Neutrophil (primary cell): ENCODE data around the gene DEDD.
"Not testable (repeated sequence)": the region's sequence is repeated elsewhere in the genome, so short reads cannot be mapped to it uniquely, and the experiment has no call there.

Experiments
- H3K27ac ChIP-seq: fragments of 200-600 bp; sonication (generic); 2 replicates; pipeline ENCODE4 v1.5.1; 2016; ENCODE audit warnings: mild to moderate bottlenecking, moderate library complexity
- H3K27me3 ChIP-seq: fragments of 200-600 bp; sonication (generic); 2 replicates; pipeline ENCODE4 v1.6.0; 2016; ENCODE audit warnings: mild to moderate bottlenecking
- H3K36me3 ChIP-seq: fragments of 200-600 bp; sonication (generic); 2 replicates; pipeline ENCODE4 v1.5.1; 2017
- H3K4me1 ChIP-seq, 2 experiments: fragments of 200-600 bp in 1 of 2; sonication (generic) in 1 of 2; 1 replicate in 1 of 2; 2 replicates in 1 of 2; pipeline versions ENCODE4 v1.5.1 to v1.6.1; 2013 to 2016; ENCODE audit warnings: low read depth in 1 of 2, low read length in 1 of 2, mild to moderate bottlenecking in 1 of 2, moderate library complexity in 1 of 2; ENCODE audit not compliant: control insufficient read depth in 1 of 2, insufficient read depth in 1 of 2
- H3K4me3 ChIP-seq, 2 experiments: fragments of 200-600 bp in 1 of 2; sonication (generic) in 1 of 2; 1 replicate in 1 of 2; 2 replicates in 1 of 2; pipeline ENCODE4 v1.5.1; 2013 to 2016; ENCODE audit warnings: low read depth in 1 of 2, low read length in 1 of 2, mild to moderate bottlenecking in 1 of 2, moderate library complexity in 1 of 2
- H3K9me3 ChIP-seq: fragments of 200-600 bp; sonication (generic); 2 replicates; pipeline ENCODE4 v1.5.1; 2016
- TF ChIP-seq, protein P1 (sequence below): fragments of 200-600 bp; sonication (generic); IDR thresholded peaks from 2 replicates; pipeline ENCODE4 v1.5.1; 2016; ENCODE audit warnings: antibody characterized with exemption

Gene DEDD

DNA sequence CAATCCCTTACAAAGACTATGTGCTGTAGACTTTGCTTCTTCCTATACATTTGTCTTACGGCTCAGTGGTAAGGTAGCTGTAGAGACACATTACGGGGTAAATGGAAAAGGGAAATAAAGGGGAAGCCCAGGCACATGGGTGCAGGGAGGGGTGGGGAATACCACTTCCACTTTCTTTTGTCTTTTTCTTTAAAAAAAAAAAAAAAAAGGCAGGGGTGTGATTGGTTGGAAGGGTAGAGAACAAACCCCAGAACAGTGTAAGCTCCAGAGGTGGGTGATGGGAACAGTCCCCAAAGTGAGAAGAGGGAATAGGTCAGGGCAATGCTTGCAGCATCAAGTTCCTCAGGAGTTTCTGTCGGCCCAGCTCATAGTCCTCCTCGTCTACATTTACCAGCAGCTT lies 10.6 kb downstream of the DEDD start:
- Histone ChIP-seq H3K27ac (peak overlapping the region; percentile 91), H3K27me3 (no peaks in the 10 kb centered on the region), H3K4me1 (peaks cover 48 to 52% of the 10 kb centered on the region in 2 experiments), H3K4me3 (peak overlapping the region in 1 of 2 experiments; percentile 18), H3K36me3 (peaks cover 74% of the 10 kb centered on the region), H3K9me3 (no peaks in the 10 kb centered on the region)
- TF ChIP-seq, protein P1, sequence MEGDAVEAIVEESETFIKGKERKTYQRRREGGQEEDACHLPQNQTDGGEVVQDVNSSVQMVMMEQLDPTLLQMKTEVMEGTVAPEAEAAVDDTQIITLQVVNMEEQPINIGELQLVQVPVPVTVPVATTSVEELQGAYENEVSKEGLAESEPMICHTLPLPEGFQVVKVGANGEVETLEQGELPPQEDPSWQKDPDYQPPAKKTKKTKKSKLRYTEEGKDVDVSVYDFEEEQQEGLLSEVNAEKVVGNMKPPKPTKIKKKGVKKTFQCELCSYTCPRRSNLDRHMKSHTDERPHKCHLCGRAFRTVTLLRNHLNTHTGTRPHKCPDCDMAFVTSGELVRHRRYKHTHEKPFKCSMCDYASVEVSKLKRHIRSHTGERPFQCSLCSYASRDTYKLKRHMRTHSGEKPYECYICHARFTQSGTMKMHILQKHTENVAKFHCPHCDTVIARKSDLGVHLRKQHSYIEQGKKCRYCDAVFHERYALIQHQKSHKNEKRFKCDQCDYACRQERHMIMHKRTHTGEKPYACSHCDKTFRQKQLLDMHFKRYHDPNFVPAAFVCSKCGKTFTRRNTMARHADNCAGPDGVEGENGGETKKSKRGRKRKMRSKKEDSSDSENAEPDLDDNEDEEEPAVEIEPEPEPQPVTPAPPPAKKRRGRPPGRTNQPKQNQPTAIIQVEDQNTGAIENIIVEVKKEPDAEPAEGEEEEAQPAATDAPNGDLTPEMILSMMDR: no peak

DNA sequence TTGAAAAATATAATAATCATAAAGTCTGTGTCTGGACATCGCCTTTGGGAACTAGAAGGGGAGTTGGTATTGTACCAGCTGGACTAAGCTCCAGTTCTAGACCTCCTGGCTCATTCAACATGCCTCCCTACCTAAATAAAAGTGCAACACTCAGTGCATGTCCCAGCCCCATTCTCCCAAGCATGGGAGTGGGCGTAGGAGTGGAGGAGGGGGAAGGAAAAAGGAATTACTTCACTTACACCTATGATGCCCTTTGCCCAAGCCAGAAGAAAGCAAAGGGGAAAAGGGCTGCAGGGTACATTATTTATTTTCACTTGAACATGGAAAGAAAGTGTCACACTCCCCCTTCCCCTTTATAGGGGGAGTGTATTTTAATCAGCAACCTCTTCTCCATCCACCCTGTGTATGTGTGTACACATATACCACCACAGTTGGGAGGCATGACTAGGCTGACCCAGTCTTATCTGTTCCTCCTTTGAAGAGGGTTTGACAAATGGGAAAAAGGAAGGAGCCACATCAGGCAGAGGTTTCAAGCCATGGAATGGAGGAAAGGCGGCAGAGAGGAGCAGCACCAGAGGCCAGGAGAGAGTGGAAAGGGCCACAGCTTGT lies 11.3 kb downstream of the DEDD start:
- peaks cover 50 to 54% of the 10 kb centered on the region in 2 experiments for H3K4me1 ChIP-seq
- peaks cover 68% of the 10 kb centered on the region for H3K36me3 ChIP-seq
- H3K4me3 ChIP-seq: peak overlapping the region in 1 of 2 experiments; percentile 18
- H3K27me3 ChIP-seq: no peaks in the 10 kb centered on the region
- TF ChIP-seq, protein P1: no peak
- H3K27ac ChIP-seq: peak overlapping the region; percentile 91
- H3K9me3 ChIP-seq: no peaks in the 10 kb centered on the region

DNA sequence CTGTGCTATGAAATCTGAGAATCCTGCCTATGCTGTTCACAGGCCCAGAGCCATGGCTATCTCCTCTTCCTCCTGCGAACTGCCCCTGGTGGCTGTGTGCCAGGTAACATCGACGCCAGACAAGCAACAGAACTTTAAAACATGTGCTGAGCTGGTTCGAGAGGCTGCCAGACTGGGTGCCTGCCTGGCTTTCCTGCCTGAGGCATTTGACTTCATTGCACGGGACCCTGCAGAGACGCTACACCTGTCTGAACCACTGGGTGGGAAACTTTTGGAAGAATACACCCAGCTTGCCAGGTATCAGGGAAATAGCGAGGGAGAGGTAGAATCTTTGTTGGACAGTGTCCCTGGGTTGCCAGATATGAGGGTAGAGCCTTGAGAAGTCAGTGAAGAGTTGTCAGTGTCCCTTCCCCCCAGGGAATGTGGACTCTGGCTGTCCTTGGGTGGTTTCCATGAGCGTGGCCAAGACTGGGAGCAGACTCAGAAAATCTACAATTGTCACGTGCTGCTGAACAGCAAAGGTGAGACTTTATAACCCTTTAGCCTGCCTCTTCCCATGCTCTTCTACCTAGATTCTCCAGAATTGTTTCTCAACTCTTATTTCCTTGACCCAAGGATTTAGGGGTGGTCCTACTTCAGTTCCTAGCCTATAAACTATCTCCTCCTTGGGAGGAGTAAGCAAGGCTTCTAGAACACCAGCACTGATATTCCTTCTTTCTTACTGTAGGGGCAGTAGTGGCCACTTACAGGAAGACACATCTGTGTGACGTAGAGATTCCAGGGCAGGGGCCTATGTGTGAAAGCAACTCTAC lies 13.2 kb downstream of the DEDD start:
- peak overlapping the region; percentile 86 to 95 for H3K4me3 ChIP-seq
- peak overlapping the region; percentile 91 for H3K27ac ChIP-seq
- H3K9me3 ChIP-seq: no peaks in the 10 kb centered on the region
- H3K4me1 ChIP-seq: peaks cover 50 to 54% of the 10 kb centered on the region in 2 experiments
- TF ChIP-seq, protein P1: peak; percentile 42
- no peaks in the 10 kb centered on the region for H3K27me3 ChIP-seq
- H3K36me3 ChIP-seq: peaks cover 50% of the 10 kb centered on the region

DNA sequence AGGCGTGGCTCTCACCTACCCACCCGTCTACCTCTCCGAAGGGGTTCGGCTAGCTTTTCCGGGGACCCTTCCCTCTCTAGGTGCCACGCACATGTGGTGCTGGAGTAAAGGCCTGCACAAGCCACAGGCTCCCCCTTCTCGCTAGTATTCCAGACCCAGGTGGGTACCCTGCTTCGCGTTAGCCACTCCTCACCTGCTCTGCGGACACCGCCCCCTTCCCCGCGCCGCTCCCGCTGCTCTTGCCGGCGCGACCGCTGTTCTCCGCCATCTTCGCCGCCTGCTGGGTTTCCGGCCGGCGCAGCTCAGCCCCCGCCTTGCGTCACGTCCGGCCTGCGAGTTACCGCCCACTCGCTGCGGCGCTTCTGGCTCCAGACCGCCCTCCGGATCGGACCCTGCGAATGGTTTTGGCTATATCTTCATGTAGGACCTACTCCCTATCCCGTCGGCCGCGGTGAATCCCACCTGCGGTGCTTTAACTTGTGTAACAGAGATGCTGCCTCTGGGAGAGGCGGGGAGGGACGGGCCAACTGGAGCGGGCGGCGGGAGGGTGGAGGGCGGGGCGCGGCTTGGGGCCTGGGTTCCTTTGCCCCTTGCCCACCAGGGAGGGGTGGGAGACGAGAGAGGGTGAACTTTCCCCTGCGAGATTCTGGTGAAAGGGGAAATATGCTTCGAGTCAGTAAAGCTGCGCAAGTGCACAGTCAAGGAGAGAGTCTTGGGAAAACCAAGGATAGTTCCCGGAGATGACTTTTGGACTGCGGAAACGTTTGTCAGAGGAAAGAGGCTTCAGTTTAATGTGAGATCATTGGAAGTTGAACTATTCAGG lies 14.5 kb downstream of the DEDD start, which contains the start of the genes NIT1 and PFDN2:
NIT1 (plus strand) TSS at position 347 of the 823 bp plus-strand sequence; CDS start at position 419, 72 bp downstream.
PFDN2 (minus strand) TSS at position 279 of the 823 bp plus-strand sequence; CDS start at position 268, 11 bp downstream.
- TF ChIP-seq, protein P1: peak; percentile 53
- Histone ChIP-seq H3K4me1 (peaks cover 50 to 54% of the 10 kb centered on the region in 2 experiments), H3K36me3 (peaks cover 37% of the 10 kb centered on the region), H3K27me3 (no peaks in the 10 kb centered on the region), H3K27ac (peak within 1 kb of the TSS; percentile 91), H3K9me3 (no peaks in the 10 kb centered on the region), H3K4me3 (peak within 1 kb of the TSS; percentile 86 to 95)

DNA sequence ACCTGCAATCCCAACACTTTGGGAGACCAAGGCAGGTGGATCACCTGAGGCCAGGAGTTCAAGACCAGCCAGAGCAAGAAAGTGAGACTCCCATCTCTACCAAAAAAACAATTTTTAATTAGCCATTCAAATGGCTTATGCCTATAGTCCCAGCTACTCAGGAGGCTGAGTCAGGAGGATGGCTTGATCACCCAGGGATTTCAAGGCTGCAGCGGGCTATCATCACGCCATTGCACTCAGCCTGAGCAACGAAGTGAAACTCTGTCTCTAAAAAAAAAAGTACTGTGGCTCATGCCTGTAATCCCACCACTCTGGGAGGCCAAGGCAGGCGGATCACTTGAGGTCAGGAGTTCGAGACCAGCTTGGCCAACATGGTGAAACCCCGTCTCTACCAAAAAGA lies 16.5 kb downstream of the DEDD start:
- peaks cover 20% of the 10 kb centered on the region for H3K36me3 ChIP-seq
- H3K9me3 ChIP-seq, H3K27me3 ChIP-seq, H3K4me3 ChIP-seq, H3K27ac ChIP-seq: not testable (repeated sequence)
- H3K4me1 ChIP-seq: peaks cover 43 to 48% of the 10 kb centered on the region in 2 experiments
